Islet of Langerhans (tissue), 1 donor: Measurements from ENCODE around the gene KLHDC7B.
"Not testable (repeated sequence)": the region's sequence is repeated elsewhere in the genome, so short reads cannot be mapped to it uniquely, and the experiment has no call there.

Experiments
- FAIRE-seq: peaks from one replicate; lab custom pipeline; 2011; peaks lifted over from hg19 to GRCh38; lab: Jason Lieb, UNC

The KLHDC7B gene

GRCh38 chr22:50529897-50530579, 15.7 kb upstream of the KLHDC7B start, which contains the start of gene TYMP:
Gene TYMP, minus strand, starts transcription at chr22:50530012. Its CDS starts 303 bp downstream, at chr22:50529709.
- FAIRE-seq, result no peak

DNA sequence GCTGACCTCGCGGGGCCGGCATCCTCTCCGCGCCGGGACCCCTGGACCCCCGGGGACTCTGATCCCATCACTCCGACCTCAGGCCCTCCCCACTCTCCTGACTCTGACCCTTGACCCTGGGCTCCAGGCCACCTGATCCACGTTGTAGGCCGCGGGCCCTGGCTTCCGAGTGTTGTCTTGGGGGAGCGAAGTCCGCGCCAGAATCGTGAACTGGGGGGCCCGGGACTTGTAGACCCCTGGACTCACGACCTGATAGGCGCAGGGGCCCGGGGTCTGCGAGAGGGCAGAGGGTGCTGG, 15.2 kb upstream of the KLHDC7B start:
- no peak for FAIRE-seq

DNA sequence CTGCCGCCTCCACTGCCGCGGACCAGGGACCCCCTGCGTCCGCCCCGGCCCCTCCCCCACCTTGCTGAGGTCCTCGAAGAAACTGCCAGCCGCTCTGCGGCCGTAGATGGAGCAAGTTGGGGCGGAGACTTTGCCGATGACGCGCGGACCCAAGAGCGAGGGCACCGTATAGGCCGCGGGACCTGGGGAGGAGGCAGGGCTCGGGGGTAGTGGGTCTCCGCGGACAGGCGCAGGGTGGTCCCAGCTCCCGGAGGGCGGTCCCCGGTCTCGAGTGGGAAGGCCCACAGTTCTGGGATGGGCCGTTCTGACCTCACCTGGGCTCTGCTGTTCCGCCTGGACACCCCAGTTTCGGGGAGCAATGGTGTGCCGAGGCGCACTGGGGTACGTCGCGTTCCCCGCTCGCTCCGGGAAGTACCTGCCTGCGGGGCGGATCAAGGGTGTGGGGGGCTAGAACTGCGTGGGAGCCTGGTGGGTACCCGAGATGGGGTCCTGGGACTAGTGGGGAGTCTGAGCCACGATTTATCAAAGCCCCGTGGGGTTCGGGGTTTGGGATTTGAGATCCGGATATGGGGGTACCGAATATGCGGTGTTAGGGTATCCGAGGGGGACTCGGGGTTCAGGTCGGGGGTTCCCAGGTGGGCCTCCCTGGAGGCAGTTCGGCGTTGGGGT, 14.7 kb upstream of the KLHDC7B start:
- no peak for FAIRE-seq

- FAIRE-seq, result no peak
These were observed 14.1 kb upstream of the KLHDC7B start for GRCh38 chr22:50531546-50531961.

DNA sequence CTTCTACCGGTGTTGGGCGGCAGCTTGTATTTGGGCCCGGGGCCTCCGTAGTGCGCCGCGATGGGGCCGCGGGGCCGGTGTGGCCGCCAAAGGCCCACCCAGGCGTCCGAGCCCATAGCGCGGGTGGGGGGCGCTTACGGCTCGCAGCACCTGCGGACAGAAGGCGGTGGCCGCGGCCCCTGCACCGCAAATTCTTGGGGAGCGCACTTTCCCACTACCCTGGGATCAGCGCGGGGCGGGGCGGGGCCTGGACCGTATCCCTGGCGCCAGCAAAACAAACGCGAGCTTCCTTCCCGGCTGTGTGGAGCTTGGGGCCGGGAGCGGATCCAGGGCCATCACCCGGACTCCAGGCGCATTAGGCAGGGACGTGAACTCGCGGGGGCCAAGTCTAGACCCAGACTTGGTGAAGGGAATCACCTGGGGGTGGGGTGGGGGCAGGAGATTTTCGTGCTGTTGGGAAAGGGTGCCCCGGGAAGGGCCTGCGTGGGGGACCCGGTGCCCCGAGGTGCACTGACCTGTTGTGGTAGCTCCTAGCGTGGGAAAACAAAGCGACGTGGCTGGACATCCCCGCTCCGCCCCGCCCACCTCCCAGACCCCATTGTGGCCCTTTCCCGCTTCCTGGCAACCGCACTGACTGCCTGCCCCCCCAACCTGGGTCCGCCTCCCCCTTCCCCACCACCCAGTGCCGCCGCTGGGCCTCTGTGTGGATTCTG, 13.6 kb upstream of the KLHDC7B start:
- FAIRE-seq, result no peak

DNA sequence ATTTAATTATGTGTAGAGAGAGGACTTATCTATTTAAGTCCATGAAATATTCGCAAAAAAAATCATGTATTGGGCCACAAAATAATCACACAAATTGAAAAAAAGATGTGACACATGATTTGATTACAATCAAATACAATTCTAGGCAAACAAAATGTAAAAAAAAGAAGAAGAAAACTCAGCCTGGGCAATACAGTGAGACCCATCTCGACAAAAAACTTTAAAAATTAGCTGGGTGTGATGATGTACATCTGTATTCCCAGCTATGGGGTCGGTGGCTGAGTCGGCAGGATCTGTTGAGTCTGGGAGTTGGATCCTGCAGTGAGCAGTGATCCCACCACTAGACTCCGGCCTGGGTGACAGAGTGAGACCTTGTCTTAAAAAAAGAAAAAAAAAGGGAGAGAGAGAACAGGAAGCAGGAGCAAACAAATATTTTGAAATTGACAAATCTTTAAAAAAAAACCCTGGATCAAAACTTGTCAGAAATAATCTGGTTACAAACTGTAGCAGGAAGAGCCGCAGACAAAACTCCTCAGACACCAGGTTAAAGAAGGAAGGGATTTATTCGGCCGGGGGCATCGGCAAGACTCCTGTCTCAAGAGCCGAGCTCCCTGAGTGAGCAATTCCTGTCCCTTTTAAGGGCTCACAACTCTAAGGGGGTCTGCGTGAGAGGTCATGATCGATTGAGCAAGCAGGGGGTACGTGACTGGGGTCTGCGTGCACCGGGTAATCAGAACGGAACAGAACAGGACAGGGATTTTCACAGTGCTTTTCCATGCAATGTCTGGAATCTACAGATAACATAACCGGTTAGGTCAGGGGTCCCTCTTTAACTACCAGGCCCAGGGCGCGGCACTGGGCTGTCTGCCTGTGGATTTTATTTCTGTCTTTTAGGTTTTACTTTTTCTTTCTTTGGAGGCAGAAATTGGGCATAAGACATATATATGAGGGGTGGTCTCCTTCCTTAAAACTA, 12.6 kb upstream of the KLHDC7B start:
- FAIRE-seq, result no peak

- FAIRE-seq, result not testable (repeated sequence)
These were observed 11.6 kb upstream of the KLHDC7B start for GRCh38 chr22:50533856-50534711.

- no peak for FAIRE-seq
These were observed 10.6 kb upstream of the KLHDC7B start for GRCh38 chr22:50535113-50535512.

DNA sequence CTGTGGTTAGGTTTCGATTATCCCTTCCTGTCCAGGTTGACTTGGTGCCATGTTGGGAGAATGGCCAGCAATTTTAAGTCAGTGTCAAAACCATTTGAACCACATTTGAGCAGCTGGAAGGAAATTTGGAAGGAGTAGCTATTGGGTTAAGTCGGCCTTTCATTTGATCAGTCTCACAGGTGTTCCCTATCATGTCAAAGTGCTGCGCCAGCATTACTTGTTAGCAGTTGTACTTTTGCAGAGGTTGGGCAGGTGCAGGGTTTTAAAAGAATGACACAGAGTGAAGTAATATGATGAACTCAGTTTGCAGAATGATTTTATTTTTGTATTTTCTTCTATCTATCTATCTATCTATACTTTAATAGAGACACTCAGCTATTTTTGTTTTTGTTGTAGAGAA, 9.5 kb upstream of the KLHDC7B start:
- no peak for FAIRE-seq

DNA sequence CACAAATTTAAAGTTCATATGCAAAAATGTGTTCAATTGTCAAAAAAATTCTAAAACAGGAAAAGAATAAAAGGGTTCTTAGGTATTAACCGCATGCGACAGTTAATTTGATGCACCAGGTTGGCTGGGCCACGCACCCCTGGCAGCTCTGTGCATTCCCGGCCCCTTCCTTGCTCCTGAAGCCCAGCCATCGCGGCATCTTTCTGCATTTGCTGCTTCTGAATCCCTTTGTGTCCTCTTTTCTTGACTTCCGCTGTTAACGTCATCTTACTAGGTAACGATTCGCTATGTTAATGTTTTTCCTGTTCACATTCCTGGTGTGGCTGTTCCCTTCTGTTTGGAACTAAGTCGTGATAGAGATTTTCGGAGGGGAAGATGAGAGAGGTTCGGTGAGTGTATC, 7.9 kb upstream of the KLHDC7B start:
- no peak for FAIRE-seq

DNA sequence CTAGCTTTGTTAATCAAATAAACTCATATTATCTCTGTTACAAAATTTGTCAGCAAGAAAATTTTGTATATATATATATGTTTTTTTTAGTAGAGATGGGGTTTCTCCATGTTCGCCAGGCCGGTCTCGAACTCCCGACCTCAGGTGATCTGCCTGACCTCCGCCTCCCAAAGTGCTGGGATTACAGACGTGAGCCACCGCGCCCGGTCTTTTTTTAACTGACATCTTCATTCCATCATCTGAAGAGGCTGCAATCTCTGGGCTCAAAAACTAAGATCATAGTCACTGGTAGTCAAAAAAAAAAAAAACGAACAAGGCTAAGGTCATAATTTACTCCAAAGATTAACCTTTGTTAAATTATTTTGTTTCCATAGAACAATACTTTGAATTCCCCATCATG, 5.3 kb upstream of the KLHDC7B start:
- no peak for FAIRE-seq

GRCh38 chr22:50541667-50542026, 4.1 kb upstream of the KLHDC7B start:
- FAIRE-seq, result not testable (repeated sequence)

DNA sequence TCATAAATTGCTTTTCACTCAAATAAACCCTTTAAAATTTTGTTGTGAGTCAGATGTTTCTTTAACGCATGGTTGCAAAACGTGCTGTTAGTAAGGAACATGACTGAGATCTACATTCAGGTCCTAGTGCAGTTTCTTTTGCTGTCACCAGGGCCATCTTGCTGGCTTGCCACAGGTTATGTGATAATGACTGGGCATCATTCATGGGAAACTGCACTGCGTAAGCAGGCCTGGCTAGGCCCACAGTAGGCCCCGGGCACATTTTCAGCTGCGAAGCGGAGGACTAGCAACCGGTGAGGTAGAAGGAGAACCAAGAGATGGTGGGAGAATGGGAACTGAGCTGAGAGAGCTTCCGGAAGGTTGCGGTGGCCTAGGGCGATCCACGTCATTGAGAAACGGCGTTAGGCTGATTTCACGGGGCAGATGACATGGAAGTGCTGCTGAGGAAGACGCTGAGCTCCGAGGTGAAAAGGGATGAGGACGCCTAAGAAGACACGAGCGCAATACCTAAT, 3.2 kb upstream of the KLHDC7B start:
- FAIRE-seq, result no peak

DNA sequence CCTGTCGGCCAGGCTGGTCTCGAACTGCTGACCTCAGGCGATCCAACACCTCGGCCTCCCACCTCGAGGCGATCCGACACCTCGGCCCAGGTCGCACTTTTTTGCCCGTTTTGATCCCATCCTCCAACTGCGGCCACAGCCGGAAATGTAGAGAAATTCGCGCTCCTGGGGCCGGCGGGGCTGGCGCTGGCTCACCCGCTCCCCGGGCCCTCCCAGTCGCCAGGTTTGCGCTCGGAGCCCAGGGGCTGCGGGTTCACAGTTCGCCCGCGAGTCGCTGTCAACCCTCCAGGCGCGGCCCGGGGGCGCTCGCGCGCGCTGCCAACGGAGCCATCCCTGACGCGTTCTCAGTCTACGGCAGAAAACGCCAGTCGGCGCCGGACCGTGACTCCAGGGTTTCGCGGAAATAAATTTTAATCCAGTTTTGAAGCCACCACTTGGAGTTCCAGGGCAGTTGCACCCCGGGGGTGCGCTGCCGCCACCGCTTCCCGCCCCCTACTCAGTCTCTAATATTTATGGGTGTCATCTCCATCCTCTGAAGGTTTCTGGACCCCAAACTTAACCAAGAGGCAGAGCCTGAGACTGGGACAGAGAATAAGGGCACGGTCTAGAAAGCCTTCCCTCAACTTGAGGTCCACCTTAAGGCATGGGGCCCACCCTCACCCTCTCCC, 1.5 kb upstream of the KLHDC7B start:
- no peak for FAIRE-seq

DNA sequence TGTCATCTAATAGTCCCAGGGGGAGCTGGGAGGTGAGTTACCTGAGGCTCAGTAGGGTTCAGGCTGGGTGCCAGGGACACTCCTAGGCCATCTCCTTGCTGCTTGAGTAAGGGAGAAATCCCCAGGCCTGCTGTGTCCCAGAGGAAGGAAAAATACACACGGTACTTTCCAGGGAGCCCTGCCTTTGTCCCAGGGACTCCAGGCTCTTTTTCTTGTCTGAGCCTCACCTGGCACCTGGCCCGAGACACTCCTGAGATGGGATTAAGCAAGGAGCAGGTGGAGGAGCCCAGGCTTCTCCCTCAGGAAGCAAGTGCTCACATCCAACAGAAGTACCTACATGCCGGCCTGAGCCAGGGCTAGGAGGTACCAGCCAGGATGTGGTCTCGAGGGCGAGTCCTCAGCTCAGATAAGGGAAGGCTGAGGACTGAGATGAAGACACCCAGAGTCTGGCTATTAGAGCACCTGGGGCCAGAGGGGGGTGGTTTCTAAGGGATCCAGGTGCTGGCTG, 899 bp upstream of the KLHDC7B start:
- FAIRE-seq, result no peak

GRCh38 chr22:50546326-50547262, 895 bp downstream of the KLHDC7B start:
- no peak for FAIRE-seq

DNA sequence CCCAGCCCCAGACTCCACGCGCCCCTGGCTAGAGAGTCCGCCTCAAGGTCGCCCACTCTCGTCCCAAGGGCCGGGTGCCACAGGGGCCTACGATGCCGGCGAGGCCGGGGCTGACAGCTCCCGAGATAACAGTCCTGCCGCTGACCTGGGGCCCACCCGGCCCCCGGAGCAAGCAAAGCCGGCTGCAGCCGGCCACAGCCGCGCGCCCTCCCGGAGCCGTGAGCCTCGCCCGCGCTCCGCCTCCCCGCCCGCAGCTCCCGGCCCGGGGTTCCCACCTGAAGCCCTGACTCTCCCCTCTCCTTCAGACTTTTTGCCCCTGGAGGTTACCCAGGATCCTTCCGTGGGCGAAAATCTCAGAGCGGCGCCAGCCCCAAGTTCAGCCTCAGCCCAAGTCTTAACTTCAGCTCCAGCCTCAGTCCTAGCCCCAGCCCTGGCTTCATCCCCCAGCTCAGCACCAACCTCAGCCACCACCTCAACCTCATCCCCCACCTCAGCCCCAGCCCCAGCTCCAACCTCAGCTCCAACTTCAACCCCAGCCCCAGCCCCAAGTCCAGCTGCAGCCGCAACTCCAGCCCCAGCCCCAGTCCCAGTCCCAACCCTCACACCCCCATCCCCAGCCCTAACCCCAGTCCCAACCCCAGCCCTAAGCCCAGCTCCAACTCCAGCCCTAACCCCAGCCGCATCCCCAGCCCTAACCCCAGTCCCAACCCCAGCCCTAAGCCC, 1.7 kb downstream of the KLHDC7B start:
- no peak for FAIRE-seq

- FAIRE-seq, result no peak
These were observed 2.6 kb downstream of the KLHDC7B start for GRCh38 chr22:50548040-50548920.
